CD4-positive, alpha-beta T cell treated with Interleukin-12 subunit alpha and Interleukin-12 subunit beta, for 1 hour (primary cell): ENCODE measurements around the gene DNAJC4.

ENCODE experiments used
- DNase-seq: peaks from one replicate; pipeline ENCODE4 v3.0.0-alpha.2; 2020

The DNAJC4 gene

DNA sequence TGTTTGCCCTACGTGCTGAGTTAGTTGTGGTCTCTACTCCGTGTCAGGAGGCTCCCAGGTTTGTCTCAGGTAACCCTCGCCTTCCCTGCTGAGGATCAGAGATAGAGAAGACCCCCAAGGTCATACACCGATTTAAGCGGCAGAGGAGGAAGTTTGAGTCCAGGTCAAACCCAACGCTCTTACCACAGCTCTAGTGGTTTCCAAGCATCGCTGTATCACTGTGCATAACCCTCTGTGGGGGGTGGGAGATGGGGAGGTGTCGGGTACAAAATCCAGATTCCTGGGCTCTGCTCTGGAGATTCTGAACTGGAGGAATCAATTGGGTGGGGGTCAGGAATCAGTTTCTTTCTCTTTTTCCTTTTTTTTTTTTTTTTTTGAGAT lies 627 bp downstream of the DNAJC4 start:
- no peak for DNase-seq

DNA sequence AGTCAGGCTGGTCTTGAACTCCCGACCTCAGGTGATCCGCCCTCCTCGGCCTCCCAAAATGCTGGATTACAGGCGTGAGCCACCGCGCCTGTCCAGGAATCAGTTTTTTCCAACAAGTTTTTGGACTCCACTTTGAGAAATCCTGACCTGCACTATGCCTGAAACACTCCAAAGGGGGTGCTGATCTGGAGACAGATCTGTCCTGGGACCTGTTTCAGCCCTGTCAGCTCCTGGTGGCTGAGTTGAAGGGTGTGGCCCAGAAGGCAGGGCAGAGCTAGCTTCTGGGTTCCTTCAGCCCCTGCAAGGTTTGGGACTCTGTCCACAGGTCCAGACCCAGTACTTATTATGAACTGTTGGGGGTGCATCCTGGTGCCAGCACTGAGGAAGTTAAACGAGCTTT lies 1.2 kb downstream of the DNAJC4 start:
- no peak for DNase-seq

DNA sequence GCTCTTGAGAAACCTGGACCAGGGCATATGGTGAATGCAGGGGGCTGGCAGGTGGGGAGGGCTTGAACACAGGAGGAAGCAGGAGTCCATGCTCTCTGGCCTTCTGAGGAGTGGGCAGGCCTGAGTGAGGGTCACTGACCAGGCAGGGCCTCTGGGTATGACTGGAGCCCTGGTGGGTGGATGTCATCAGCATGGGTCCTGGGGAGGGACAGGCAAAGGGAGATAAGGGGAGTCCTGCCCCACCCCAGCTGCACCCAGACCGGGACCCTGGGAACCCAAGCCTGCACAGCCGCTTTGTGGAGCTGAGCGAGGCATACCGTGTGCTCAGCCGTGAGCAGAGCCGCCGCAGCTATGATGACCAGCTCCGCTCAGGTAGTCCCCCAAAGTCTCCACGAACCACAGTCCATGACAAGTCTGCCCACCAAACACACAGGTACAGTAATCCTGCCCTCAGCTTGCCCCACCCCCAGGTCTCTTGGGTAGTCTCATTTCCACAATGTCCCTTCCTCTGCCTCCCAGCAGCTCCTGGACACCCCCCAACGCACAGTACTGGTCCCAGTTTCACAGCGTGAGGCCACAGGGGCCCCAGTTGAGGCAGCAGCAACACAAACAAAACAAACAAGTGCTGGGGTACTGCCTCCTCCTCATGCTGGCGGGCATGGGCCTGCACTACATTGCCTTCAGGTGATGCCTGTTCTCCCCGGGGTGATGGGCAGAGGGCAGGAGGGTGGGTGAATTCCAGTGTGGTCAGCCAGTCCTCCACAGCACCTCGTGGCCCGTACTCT lies 2.0 kb downstream of the DNAJC4 start:
- DNase-seq: no peak

DNA sequence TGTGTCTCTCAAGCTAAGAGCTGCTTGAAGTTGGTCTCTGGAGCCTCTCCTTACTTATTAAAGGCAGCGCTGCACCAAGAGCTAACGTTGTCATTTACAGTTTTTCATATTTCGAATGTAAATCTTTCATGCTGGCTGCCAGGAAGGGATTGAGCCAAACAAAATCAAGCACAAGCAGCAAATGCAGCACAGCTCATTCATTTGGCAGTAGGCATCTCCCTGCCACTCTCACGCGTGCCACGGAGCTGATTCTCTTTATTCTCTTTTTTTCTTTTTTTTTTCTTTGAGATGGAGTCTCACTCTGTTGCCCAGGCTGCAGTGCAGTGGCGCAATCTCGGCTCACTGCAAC lies 2.6 kb downstream of the DNAJC4 start:
- DNase-seq: no peak

DNA sequence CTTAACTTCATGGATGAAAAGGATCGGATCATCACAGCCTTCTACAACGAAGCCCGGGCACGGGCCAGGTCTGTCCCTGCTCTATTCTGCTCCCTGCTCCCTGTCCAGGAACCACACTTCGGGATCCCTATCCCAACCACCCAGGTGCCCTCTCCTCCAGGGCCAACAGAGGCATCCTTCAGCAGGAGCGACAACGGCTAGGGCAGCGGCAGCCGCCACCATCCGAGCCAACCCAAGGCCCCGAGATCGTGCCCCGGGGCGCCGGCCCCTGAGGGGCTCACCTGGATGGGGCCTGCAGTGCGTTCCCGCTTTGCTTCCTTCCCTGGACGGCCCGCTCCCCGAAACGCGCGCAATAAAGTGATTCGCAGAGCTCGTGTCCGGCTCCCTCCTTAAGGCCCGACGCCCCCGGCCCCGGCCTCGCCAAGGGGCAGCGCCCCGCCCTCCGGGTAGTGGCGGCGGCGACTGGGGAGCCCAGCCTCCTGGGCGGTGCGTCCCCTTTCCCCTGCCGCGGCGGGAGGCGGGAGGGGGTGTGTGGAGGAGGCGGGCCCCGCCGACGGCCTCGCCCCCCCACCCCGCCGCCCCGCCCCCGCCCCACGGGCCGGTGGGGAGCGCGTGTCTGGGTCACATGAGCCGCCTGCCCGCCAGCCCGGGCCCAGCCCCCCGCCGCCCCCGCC lies 3.7 kb downstream of the DNAJC4 start, which contains the start of gene VEGFB:
Gene VEGFB, plus strand, starts transcription at position 672 of the 674 bp plus-strand sequence. CDS start 250 bp downstream, outside the sequence.
- DNase-seq: peak; percentile 84

DNA sequence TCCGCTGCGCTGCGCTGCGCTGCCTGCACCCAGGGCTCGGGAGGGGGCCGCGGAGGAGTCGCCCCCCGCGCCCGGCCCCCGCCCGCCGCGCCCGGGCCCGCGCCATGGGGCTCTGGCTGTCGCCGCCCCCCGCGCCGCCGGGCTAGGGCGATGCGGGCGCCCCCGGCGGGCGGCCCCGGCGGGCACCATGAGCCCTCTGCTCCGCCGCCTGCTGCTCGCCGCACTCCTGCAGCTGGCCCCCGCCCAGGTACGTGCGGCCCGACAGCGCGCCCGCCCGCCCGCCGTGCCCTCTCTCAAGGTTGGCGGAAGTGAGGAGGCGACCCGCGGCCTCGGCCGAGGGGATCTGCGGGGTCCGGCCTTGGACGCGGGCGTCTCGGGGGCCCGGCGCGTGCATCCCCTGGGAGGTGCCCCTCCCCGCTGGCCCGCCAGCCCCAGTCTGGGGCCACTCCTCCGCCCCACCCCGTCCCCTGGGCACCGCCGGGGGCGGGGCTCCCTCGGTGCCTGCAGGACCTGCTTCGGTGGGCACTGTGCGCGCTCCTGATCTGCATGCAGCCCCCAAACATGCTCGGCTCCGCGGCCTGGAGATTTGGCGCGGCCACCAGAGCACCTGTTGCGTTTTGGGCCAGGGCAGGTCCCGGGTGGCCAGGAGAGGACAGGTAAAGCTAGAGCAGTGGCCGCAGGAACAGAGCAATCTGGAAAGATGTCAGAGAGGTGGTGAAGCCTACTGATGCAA lies 4.5 kb downstream of the DNAJC4 start:
- DNase-seq: peak; percentile 56

DNA sequence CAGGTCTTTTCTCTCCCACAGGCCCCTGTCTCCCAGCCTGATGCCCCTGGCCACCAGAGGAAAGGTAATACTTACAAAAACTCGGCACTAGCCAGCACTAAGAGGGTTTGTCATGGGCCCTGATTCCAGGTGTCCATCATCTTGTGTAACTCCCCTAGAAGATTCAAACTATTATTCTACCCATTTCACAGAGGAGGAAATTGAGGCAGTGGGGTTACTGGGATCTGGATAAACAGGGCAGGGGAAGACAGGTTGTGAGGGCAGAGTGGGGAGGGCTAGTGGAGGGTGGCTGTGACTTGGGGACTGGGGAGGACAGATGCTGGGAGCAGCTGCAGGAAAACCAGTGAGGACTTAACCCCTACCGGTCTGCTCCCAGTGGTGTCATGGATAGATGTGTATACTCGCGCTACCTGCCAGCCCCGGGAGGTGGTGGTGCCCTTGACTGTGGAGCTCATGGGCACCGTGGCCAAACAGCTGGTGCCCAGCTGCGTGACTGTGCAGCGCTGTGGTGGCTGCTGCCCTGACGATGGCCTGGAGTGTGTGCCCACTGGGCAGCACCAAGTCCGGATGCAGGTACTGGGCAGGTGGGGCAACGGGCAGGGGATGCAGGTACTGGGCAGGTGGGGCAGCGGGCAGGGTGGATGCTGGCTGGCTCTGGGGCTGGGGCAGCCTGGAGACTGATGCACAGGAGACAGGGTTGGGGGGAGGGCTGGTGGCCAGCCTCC lies 5.3 kb downstream of the DNAJC4 start:
- DNase-seq: no peak

DNA sequence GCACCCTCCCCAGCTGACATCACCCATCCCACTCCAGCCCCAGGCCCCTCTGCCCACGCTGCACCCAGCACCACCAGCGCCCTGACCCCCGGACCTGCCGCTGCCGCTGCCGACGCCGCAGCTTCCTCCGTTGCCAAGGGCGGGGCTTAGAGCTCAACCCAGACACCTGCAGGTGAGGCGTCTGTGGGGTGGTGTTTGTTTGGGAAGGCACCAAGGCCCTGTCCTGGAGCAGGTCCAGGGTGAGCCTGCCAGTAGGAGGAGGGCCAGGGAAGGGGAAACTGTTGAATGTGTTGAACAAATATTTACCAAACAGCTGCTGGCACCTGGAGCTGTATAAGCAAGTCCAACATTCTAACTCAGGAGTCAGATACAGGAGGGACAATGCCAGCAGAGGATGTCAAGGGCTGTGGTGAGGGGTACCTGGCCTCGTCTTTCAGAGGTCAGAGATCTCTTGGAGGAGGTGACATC lies 7.2 kb downstream of the DNAJC4 start:
- DNase-seq: no peak

DNA sequence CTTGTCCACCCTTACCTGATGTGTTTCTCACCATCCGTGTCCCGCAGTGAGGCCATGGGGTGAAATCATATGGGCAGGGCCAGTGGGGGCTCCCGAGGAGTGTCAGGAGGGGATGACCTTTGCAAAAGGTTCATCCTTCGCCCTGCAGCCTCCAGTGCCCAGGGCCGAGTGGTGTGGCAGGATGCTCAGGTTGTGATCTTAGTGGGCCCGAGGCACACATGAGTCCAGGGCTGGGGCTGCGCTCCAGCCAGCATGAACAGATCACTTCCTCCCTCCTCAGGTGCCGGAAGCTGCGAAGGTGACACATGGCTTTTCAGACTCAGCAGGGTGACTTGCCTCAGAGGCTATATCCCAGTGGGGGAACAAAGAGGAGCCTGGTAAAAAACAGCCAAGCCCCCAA lies 7.7 kb downstream of the DNAJC4 start:
- DNase-seq: no peak

DNA sequence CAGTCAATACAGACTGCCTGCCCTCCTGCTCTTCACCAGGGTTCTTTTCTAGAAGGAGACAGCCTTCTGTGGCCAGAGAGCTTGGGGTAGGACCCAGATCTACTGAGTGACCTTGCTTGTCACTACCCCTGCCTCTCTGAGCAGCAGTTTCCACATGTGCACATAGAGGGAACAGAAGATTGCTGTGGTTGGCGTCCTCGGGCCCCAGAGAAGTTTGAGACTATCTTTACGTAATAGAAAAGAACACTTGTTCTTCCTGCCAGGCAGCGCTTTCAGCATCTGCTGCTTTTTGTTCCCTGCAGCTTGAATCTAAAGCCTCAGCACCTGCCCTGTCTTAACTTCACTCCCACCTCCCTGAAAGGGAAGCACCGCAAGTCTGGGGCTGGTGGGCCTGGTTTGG lies 8.7 kb downstream of the DNAJC4 start:
- no peak for DNase-seq

DNA sequence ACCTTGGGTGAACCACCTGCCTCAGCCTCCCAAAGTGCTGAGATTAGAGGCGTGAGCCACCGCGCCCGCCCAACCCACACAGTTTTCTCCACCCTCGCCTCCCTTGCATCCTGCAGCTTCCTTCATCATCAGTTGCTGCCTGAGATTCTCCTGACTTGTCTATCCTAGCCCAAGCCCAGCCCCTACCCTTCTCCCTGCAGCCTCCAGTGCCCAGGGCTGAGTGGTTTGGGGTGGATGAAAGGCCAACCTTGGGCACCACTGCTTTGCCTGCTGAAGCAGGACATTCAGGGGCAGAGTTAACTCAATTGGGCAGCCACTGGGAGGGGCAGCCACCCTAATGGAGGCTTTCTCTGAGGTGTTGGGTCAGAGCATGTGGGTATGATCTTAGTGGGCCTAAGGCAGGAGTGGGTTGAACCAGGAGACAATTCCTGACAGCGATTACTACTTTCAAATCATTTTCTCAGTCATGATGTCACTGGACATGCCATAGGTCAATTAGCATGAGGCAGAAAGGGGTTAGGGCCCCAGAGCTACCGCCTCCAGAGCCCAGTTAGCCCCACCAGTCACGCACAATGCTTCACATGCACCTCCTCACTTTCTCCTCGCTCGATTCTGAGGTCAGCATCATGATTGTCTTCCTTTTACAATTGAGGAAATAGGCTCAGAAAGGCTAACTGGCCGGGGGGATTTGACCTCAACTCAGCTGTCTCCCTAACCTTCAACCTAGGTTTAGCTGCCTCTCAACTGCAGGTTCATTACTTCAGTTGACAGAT lies 9.5 kb downstream of the DNAJC4 start:
- no peak for DNase-seq

DNA sequence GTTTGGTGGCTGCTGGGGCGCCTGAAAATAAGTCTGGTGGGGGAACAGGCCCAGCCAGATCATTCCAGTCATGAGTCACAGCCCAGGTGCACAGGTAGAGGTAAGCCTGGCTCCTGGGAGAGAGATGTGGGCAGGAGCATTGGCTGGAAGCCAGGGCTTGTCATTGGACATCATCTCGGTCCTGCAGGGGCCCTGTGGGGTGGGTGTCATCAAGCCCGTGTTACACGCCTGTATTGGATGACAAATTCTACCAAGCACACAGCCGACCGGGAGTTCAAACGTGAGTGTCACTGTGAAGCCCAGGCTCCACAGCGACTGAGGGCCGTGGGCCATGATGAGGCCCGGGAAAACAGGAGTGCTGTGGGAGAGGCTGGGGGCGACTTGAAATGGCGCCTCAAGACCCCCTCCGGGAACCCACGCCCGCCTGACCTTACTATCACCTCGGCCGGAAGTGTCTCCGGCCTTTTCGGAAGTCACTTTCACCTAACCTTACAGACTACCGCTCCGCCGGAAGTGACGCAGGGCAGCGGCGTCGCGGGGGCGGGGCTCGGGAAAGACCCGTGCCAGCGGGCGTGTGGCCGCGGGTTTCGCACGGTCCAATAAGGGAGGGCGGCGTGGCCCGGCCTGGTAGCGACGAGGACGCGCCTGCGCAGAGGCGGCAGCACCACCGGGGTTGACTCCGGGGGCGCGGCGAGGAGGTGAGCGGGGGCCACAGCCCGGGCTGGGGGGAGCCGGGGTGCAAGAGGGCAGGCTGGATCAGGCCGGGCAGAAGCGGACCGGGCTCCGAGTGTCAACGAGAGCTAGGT lies 10.3 kb downstream of the DNAJC4 start, which contains the start of gene FKBP2:
Gene FKBP2, plus strand, starts transcription at position 661 of the 806 bp plus-strand sequence. CDS start 1,293 bp downstream, outside the sequence.
- peak; percentile 99 for DNase-seq

DNA sequence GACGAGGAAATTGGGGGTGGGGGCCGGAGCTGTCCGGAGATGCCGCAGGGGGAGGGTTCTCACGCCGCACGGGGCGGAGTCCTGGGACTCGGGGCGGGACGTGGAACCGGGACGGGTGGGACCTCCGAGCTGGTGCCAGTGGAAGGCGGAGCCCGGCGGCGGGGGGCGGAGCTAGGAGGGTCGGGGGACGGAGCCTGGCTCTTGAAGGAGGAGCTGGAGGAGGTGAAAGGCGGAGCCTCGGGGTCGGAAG lies 10.8 kb downstream of the DNAJC4 start:
- no peak for DNase-seq

DNA sequence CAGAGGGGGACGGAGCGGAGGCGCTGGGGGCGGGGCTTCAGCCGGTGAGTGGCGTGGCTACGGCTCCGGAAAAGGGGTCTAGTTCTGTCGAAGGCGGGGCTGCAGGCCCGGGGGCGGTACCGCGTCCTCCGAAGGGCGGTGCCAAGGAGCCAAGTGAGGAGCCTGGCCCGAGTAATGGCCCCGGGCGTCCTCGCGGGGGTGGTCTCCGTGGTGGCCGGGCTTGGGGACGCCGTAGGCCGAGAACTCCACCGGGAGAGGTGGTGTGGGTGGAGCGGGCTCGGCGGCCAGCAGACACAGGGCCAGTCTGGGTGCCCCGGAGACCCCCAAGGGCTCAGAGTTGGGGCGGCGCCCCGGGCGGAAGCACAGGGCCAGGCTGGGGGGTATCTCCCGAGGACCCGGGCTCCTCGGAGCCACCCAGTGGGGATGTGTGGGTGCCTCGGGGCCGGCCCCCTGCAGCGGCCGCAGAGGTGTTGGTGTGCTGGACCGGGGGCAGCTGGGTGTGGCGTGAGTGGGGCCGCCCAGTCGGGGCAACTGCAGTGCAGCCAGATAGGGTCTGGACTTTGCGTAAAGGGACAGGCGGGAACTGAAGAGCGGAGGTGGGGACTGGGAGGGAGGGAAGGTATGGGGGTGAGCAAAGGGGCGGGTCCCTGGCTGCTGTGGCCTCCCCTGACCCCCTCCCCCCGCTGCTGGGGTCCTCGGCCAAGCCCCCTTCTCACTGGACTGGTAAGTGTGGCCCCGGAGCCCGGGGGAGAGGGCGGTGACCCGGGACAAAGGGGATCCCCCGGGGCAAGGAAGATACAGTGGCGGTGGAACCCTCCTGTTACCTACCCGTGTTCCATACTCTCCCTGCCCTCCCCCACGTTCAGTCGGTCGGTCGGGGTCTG lies 11.4 kb downstream of the DNAJC4 start:
- peak; percentile 100 for DNase-seq

DNA sequence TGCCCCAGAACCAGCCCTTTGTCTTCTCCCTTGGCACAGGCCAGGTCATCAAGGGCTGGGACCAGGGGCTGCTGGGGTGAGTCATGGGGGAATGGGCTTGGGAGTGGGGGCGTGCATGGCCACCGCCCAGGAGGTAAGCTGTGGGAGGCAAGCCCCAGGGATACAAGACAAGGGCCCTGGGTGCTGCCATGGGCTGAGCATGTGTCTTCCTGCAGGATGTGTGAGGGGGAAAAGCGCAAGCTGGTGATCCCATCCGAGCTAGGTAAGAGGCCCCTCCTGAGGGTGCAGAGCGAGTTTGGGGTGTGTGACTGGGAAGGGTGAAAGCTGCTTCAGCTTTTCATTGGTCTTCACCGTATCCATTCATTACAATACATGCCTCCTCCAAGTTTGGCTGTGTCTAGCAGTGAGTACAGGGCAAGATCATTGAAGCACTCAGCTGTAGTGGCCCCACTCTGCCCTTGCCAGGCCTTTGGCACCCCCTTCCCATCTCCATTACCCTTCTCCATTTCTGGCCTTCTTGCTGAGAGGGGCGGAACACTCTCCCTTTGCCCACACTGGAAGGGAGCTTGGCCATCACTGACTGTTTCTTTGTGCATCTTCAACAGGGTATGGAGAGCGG lies 13.0 kb downstream of the DNAJC4 start:
- no peak for DNase-seq

DNA sequence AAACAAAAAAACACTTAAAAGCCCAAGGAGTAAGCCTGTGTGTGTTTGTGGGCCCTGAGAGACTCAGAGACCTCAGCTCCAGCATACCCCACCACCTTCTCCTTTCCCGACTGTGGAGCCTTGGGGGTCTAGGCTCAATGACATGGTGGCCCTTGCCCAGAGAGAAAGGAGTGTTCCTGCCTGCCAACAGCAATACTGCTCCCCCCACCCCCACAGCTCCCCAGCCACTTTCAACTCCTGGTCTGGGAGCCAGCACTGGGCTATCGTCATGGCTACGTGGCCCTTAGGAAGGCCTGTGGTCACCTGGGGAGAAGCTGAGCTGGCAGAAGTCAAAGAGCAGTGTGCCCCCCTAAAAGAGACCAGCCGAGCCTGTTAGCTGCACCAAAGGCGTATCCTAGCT lies 13.8 kb downstream of the DNAJC4 start:
- DNase-seq: no peak

DNA sequence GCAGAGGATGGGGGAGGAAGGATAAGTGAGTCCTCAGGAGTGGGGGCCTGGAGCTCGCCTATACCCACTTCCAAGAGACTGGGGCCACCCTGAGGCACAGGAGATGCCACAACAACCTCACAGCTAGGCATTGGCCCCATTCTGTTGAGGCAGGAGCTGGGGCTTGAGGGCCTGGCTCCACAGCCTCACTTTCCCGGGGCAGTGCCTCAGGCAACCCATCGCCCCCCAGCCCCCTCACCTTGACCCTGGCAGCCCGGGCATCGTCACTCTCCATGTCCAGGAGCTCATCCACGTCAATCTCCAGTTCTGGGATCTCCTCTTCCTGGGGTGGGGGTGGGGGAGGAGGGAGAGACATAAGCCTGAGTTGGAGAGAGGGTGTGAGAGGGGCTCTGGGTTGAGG lies 14.6 kb downstream of the DNAJC4 start:
- DNase-seq: no peak

DNA sequence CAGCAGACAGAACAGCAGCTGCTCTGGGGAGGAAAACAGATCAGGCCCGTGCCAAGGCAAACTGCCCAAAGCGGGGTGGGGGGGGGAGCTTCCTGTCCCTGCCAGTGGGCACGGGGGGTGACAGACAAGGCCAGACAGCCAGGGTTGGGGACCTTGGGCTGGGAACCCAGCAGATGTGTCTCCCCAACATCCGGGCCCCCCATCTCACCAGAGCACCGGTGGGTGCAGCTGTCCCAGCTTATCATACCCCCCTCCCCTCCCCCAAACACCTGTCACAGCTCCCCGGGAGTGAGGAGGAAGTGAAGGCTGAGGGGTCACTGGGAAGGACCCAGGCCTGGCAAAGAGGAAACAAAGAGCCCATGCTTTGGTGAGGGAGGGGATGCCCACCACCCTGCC lies 15.1 kb downstream of the DNAJC4 start:
- DNase-seq: peak; percentile 67

DNA sequence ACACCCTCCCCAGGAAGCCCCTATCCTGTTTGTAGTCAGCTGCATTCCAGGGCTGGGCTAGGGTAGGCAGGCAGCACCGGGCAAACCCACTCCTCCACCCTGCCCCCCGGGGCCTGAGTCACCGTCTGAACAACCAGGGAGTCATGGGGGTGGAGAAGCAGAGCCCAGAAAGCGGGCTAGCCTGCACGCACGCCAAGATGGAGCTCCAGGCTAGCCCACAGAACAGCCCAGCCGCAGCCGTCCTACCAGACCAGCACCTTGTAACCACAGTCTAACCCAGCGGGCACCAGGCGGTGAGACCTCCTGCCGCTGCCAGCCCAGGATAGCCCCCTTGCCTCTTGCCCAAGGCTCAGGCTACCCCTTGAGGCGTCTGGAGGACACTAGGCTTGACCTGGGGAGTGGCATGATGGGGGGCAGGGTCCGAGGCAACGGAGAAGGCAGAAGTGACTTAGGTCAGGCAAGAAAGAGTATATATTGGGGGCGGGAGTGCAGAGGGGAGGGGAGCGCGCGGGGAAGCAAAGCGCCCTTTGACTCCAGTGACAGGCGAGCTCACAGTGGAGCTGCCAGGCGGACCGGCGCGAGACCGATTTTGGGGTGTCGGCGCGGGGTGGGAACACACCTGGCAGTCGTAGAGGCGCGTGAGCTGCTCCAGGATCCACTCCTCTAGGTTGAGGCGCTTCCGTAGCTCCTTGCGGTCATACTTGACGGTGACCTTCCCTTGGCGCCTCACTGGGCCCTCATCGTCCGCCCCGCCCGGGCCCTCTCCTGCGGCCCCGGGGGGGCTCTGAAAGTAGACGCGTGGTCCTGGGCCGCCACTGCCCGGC lies 15.7 kb downstream of the DNAJC4 start:
- peak; percentile 68 for DNase-seq
